GM04503 (cell line): ENCODE data around the gene CLPSL2.
"Not testable (repeated sequence)": the region's sequence is repeated elsewhere in the genome, so short reads cannot be mapped to it uniquely, and the experiment has no call there.

ENCODE experiments used
- DNase-seq: peaks from one replicate; pipeline ENCODE4 v3.0.0-alpha.2; 2012; ENCODE audit warnings: low read depth

The CLPSL2 gene

GRCh38 chr6:35776364-35777215 is at the start of gene CLPSL2:
CLPSL2 (plus strand) TSS chr6:35776598; CDS start chr6:35776619, 21 bp downstream.
- no peak for DNase-seq

- no peak for DNase-seq
Observed at GRCh38 chr6:35727231-35727934, 49.0 kb upstream of the CLPSL2 start.

- no peak for DNase-seq
Observed at GRCh38 chr6:35727935-35728682, 48.3 kb upstream of the CLPSL2 start.

GRCh38 chr6:35728683-35729678 is 47.4 kb upstream of the CLPSL2 start:
- no peak for DNase-seq

GRCh38 chr6:35729722-35730121 is 46.7 kb upstream of the CLPSL2 start:
- DNase-seq = no peak

GRCh38 chr6:35730745-35731413 is 45.5 kb upstream of the CLPSL2 start:
- no peak for DNase-seq

- no peak for DNase-seq
Observed at GRCh38 chr6:35731414-35731735, 45.0 kb upstream of the CLPSL2 start.

GRCh38 chr6:35731736-35732532 is 44.5 kb upstream of the CLPSL2 start:
- no peak for DNase-seq

GRCh38 chr6:35733633-35734032 is 42.8 kb upstream of the CLPSL2 start:
- no peak for DNase-seq

- not testable (repeated sequence) for DNase-seq
Observed at GRCh38 chr6:35734319-35734718, 42.1 kb upstream of the CLPSL2 start.

- DNase-seq = no peak
Observed at GRCh38 chr6:35735452-35735851, 40.9 kb upstream of the CLPSL2 start.

- no peak for DNase-seq
Observed at GRCh38 chr6:35736253-35736894, 40.0 kb upstream of the CLPSL2 start.

GRCh38 chr6:35736982-35737412 is 39.4 kb upstream of the CLPSL2 start, which contains the start of gene ARMC12:
ARMC12 (plus strand) TSS chr6:35737032; CDS start chr6:35737109, 77 bp downstream.
- no peak for DNase-seq

- no peak for DNase-seq
Observed at GRCh38 chr6:35737413-35738211, 38.8 kb upstream of the CLPSL2 start.

GRCh38 chr6:35739645-35740524 is 36.5 kb upstream of the CLPSL2 start:
- no peak for DNase-seq

- DNase-seq = no peak
Observed at GRCh38 chr6:35742842-35743241, 33.6 kb upstream of the CLPSL2 start.

- no peak for DNase-seq
Observed at GRCh38 chr6:35745509-35745908, 30.9 kb upstream of the CLPSL2 start.

- no peak for DNase-seq
Observed at GRCh38 chr6:35746516-35746915, 29.9 kb upstream of the CLPSL2 start.
